Stimulated activated CD4-positive, alpha-beta T cell treated with anti-CD3 and anti-CD28 coated beads, Interleukin-12 subunit alpha, Interleukin-12 subunit beta, amount 100 ng/mL, for 4 hours (primary cell): ENCODE results near the gene CES3.

ENCODE experiments used
- DNase-seq: peaks from one replicate; pipeline ENCODE4 v3.0.0-alpha.2; 2020

Gene CES3

GRCh38 chr16:66961065-66961744 is at the start of gene CES3:
Gene CES3, plus strand, starts transcription at chr16:66961266. Its CDS starts 42 bp downstream, at chr16:66961308.
- DNase-seq: peak; percentile 55

GRCh38 chr16:66911801-66912200 is 49.3 kb upstream of the CES3 start:
- DNase-seq: no peak

- DNase-seq: no peak
Observed at GRCh38 chr16:66913081-66913480, 48.0 kb upstream of the CES3 start.

GRCh38 chr16:66913711-66914110 is 47.4 kb upstream of the CES3 start:
- no peak for DNase-seq

- no peak for DNase-seq
Observed at GRCh38 chr16:66914541-66914940, 46.5 kb upstream of the CES3 start.

- DNase-seq: no peak
Observed at GRCh38 chr16:66915041-66915440, 46.0 kb upstream of the CES3 start.

- no peak for DNase-seq
Observed at GRCh38 chr16:66916518-66916917, 44.5 kb upstream of the CES3 start.

GRCh38 chr16:66917741-66918140 is 43.3 kb upstream of the CES3 start:
- no peak for DNase-seq

- DNase-seq: no peak
Observed at GRCh38 chr16:66918355-66918754, 42.7 kb upstream of the CES3 start.

- no peak for DNase-seq
Observed at GRCh38 chr16:66918803-66919568, 42.1 kb upstream of the CES3 start, which contains the start of gene CDH16. Gene CDH16, minus strand, starts transcription at chr16:66918885. Its CDS starts 820 bp downstream, at chr16:66918065.

GRCh38 chr16:66919569-66920298 is 41.3 kb upstream of the CES3 start:
- no peak for DNase-seq

GRCh38 chr16:66920299-66920590 is 40.8 kb upstream of the CES3 start:
- DNase-seq: no peak

- DNase-seq: no peak
Observed at GRCh38 chr16:66920924-66921680, 40.0 kb upstream of the CES3 start.

- no peak for DNase-seq
Observed at GRCh38 chr16:66921729-66922450, 39.2 kb upstream of the CES3 start.

GRCh38 chr16:66923247-66923731 is 37.8 kb upstream of the CES3 start:
- no peak for DNase-seq

GRCh38 chr16:66923866-66924265 is 37.2 kb upstream of the CES3 start:
- no peak for DNase-seq

GRCh38 chr16:66924527-66925321 is 36.3 kb upstream of the CES3 start:
- DNase-seq: peak; percentile 36

GRCh38 chr16:66925322-66925840 is 35.7 kb upstream of the CES3 start, which contains the start of gene RRAD:
Gene RRAD, minus strand, starts transcription at chr16:66925535. Its CDS starts 356 bp downstream, at chr16:66925179.
- DNase-seq: no peak

GRCh38 chr16:66926171-66926947 is 34.7 kb upstream of the CES3 start:
- DNase-seq: no peak

- no peak for DNase-seq
Observed at GRCh38 chr16:66926961-66927436, 34.1 kb upstream of the CES3 start.
